Measurements from ENCODE around the gene SCIMP. TPM values are rescaled to one million over a fixed set of nuclear protein-coding genes. Genes with fewer than 3 reads are reported as not detected.
A peak's percentile ranks its signal among the peaks of the same experiment; 100 is the strongest.
"Not testable (repeated sequence)": the region's sequence is repeated elsewhere in the genome, so short reads cannot be mapped to it uniquely, and the experiment has no call there.

SCIMP gene
- total and polyA plus RNA-seq, 3 experiments from 2014 or later: 0.22 to 0.81 (median 0.22) TPM

DNA sequence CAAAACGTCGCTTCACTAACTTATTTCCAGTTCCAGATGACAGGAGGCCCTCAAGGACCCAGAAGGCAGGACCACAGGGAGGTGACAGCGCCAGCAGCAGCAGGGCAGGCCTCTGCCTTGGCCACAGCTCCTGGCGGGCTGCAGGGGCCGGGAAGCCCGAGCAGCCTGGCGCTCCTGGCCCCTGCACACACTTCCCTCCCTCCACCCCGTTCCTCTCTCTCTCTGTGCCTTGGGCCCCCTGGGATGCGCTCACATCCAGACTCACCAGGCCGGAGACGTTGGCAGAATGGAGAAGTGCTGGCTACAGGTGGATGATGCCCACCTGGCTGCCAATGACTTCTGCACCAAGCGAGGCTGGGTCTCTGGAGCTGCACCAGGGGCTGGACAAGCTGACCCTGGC is 55.7 kb downstream of the SCIMP start:
- H3K27me3 ChIP-seq (ENCODE audit: insufficient read depth, low read length, poor library complexity, severe bottlenecking): no peaks in the 10 kb centered on the region
- CTCF ChIA-PET: no interaction called here
- Mint-ChIP-seq H3K9me3 (peaks cover 37 to 88% (median 85%) of the 10 kb centered on the region in 5 donors), H3K4me3 (no peak overlapping the region), H3K27ac (no peak overlapping the region), H3K4me1 (peaks cover 0 to 3% (median 2%) of the 10 kb centered on the region in 3 donors), H3K27me3 (no peaks in the 10 kb centered on the region), H3K36me3 (peaks cover 6 to 60% (median 47%) of the 10 kb centered on the region in 3 donors)
- no peak overlapping the region for H3K27ac ChIP-seq (ENCODE audit: low read depth, low read length)
- peaks cover 56% of the 10 kb centered on the region for H3K9me3 ChIP-seq (ENCODE audit: low read length)
- no peaks in the 10 kb centered on the region for H3K4me1 ChIP-seq (ENCODE audit: insufficient read depth, low read length)
- no peak for DNase-seq
- POLR2A ChIA-PET: no interaction called here
- H3K4me3 ChIP-seq (ENCODE audit: low read length): no peak overlapping the region
- H3K36me3 ChIP-seq (ENCODE audit: insufficient read depth, low read length): no peaks in the 10 kb centered on the region

DNA sequence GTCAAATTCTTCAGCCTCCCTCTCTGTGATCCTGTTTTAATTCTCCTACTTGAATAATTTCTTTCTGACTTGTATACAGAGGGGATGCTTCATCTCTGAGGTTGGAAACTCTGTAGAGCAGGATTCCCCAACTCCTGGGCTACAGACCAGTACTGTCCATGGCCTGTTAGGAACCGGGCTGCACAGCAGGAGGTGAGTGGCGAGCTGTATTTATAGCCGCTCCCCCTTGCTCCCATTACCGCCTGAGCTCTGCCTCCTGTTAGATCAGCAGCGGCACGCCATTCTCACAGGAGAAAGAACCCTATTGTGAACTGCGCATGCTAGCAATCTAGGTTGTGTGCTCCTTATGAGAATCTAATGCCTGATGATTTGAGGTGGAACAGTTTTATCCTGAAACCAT is 59.6 kb downstream of the SCIMP start:
- H3K9me3 ChIP-seq (ENCODE audit: low read length): peaks cover 18% of the 10 kb centered on the region
- H3K36me3 ChIP-seq (ENCODE audit: insufficient read depth, low read length); POLR2A ChIA-PET; H3K4me1 Mint-ChIP-seq; H3K27me3 Mint-ChIP-seq; DNase-seq; H3K27me3 ChIP-seq (ENCODE audit: insufficient read depth, low read length, poor library complexity, severe bottlenecking); H3K4me3 Mint-ChIP-seq; H3K27ac ChIP-seq (ENCODE audit: low read depth, low read length); H3K4me1 ChIP-seq (ENCODE audit: insufficient read depth, low read length); CTCF ChIA-PET; H3K4me3 ChIP-seq (ENCODE audit: low read length): not testable (repeated sequence)
- Mint-ChIP-seq H3K9me3 (peaks cover 10 to 66% (median 65%) of the 10 kb centered on the region in 5 donors), H3K27ac (peak overlapping the region in 1 of 8 donors; percentile 65), H3K36me3 (peaks cover 4 to 35% (median 24%) of the 10 kb centered on the region in 3 donors)

DNA sequence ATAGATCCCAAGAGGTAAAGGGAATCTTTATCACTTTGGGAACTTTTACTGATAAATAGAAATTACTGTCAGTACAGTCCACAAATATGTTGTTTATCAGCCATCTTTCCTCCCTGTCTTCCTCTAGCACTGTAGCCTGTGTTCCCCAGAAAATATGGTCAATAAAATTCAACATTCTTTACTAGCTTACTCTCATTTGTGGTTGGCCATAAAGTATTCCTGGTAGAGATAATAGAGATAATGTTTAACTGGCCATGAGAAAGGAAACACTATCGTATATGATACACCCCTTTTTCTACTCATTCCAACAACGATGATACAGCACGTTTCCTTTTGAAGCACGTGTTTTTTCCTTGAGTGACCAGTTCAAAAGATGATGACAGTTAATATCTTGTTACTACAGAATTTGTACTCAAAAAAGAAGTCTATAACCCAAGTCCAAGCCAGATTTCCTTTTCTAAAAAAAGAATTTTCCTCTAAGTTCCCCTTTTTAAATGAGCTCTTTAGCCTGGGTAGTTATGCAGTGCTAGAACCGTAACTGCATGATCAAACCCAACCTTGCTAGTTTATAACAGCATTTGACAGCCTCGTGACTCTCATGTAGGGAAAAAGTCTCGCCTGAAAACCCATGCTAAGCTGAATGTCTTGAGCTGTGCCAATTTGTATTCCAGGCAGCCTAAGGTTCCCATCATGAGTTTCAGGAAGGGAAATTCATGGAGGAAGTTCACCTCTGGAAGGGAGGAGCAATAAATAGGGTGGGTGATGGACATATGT is 68.7 kb downstream of the SCIMP start:
- POLR2A ChIA-PET: interaction anchor here (0.6 kb wide), 1 partner anchor 100 kb away, joined by 3 read pairs; no protein-coding TSS in a partner anchor
- H3K36me3 ChIP-seq (ENCODE audit: insufficient read depth, low read length); H3K9me3 Mint-ChIP-seq; DNase-seq; H3K4me3 ChIP-seq (ENCODE audit: low read length); H3K4me1 Mint-ChIP-seq; H3K36me3 Mint-ChIP-seq; H3K9me3 ChIP-seq (ENCODE audit: low read length); H3K27ac Mint-ChIP-seq; H3K4me3 Mint-ChIP-seq; H3K27me3 ChIP-seq (ENCODE audit: insufficient read depth, low read length, poor library complexity, severe bottlenecking); CTCF ChIA-PET; H3K4me1 ChIP-seq (ENCODE audit: insufficient read depth, low read length); H3K27ac ChIP-seq (ENCODE audit: low read depth, low read length): not testable (repeated sequence)
- H3K27me3 Mint-ChIP-seq: peaks cover 4 to 30% of the 10 kb centered on the region in 2 donors

DNA sequence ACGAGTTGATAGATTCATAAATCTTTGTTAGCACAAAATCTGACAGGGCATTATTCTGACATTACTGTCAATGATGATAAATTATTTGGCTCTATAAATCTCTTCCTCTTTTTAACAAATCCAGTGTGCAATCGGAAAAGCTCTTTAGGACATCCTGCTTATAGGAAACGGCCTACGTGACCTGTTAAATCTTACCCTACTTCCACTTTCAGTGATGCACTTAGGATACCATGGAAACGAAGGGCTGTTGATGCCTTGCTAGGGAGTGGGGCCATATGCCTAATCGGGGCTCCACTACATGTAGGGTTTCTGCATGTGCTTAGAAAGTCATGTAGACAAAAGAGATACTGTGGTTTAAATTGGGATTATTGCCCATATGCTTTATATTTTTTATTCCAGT is 70.2 kb downstream of the SCIMP start:
- Mint-ChIP-seq H3K36me3 (no peaks in the 10 kb centered on the region), H3K9me3 (no peaks in the 10 kb centered on the region), H3K4me1 (no peaks in the 10 kb centered on the region), H3K4me3 (no peak overlapping the region), H3K27me3 (peaks cover 4 to 30% of the 10 kb centered on the region in 2 donors), H3K27ac (no peak overlapping the region)
- Histone ChIP-seq H3K27me3 (ENCODE audit: insufficient read depth, low read length, poor library complexity, severe bottlenecking) (no peaks in the 10 kb centered on the region), H3K4me3 (ENCODE audit: low read length) (no peak overlapping the region), H3K9me3 (ENCODE audit: low read length) (no peaks in the 10 kb centered on the region), H3K4me1 (ENCODE audit: insufficient read depth, low read length) (no peaks in the 10 kb centered on the region), H3K27ac (ENCODE audit: low read depth, low read length) (no peak overlapping the region), H3K36me3 (ENCODE audit: insufficient read depth, low read length) (no peaks in the 10 kb centered on the region)
- no peak for DNase-seq
- POLR2A ChIA-PET: no interaction called here
- CTCF ChIA-PET: no interaction called here

DNA sequence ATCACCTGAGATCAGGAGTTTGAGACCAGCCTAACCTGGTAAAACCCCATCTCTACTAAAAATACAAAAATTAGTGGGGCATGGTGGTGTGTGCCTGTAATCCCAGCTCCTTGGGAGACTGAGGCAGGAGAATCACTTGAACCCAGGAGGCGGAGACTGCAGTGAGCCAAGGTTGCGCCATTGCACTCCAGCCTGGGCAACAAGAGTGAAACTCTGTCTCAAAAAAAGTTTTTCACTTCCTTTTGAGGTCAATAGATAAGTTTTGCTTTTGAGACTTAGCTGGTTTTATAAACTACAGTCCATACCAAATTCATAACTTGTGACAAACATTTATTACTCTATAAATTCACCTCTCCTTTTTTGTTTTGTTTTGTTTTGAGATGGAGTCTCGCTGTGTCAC is 72.9 kb downstream of the SCIMP start:
- CTCF ChIA-PET: interaction anchor here (0.6 kb wide), 1 partner anchor 741 kb away, joined by 3 read pairs; no protein-coding TSS in a partner anchor
- H3K4me3 ChIP-seq (ENCODE audit: low read length); H3K4me1 Mint-ChIP-seq; H3K27ac Mint-ChIP-seq; H3K36me3 ChIP-seq (ENCODE audit: insufficient read depth, low read length); H3K9me3 Mint-ChIP-seq; H3K4me1 ChIP-seq (ENCODE audit: insufficient read depth, low read length); POLR2A ChIA-PET; H3K27ac ChIP-seq (ENCODE audit: low read depth, low read length); H3K9me3 ChIP-seq (ENCODE audit: low read length); DNase-seq; H3K36me3 Mint-ChIP-seq; H3K4me3 Mint-ChIP-seq; H3K27me3 ChIP-seq (ENCODE audit: insufficient read depth, low read length, poor library complexity, severe bottlenecking): not testable (repeated sequence)
- peaks cover 5 to 42% of the 10 kb centered on the region in 2 donors for H3K27me3 Mint-ChIP-seq

DNA sequence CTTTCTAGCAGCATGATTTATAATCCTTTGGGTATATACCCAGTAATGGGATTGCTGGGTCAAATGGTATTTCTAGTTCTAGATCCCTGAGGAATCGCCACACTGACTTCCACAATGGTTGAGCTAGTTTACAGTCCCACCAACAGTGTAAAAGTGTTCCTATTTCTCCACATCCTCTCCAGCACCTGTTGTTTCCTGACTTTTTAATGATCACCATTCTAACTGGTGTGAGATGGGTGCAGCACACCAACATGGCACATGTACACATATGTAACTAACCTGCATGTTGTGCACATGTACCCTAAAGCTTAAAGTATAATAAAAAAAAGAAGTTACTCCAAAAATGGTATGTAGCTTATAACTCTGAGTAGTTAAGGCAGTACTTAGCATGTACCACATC is 74.0 kb downstream of the SCIMP start:
- DNase-seq; H3K27ac Mint-ChIP-seq; H3K9me3 ChIP-seq (ENCODE audit: low read length); H3K36me3 Mint-ChIP-seq; CTCF ChIA-PET; H3K27ac ChIP-seq (ENCODE audit: low read depth, low read length); H3K4me3 Mint-ChIP-seq; POLR2A ChIA-PET; H3K4me1 ChIP-seq (ENCODE audit: insufficient read depth, low read length); H3K4me1 Mint-ChIP-seq; H3K9me3 Mint-ChIP-seq; H3K4me3 ChIP-seq (ENCODE audit: low read length); H3K27me3 ChIP-seq (ENCODE audit: insufficient read depth, low read length, poor library complexity, severe bottlenecking); H3K36me3 ChIP-seq (ENCODE audit: insufficient read depth, low read length): not testable (repeated sequence)
- H3K27me3 Mint-ChIP-seq: peaks cover 5 to 43% of the 10 kb centered on the region in 2 donors

Other genes starting within 250 kb of the SCIMP start
- gene CAMTA2, start 247.2 kb downstream of the SCIMP start, total RNA-seq: 10 to 100 TPM; 85.6 to 90.6 TPM
- gene CAMTA2, start 247.2 kb downstream of the SCIMP start, polyA plus RNA-seq: 19.6 TPM
- gene INCA1, start 237.3 kb downstream of the SCIMP start, total RNA-seq: under 1 TPM; 0.18 to 0.37 TPM
- gene INCA1, start 237.3 kb downstream of the SCIMP start, polyA plus RNA-seq: 0.58 TPM
- gene KIF1C, start 236.9 kb downstream of the SCIMP start, total RNA-seq: 10 to 100 TPM; 73.4 to 77.3 TPM
- 8.0 TPM for gene KIF1C, start 236.9 kb downstream of the SCIMP start, polyA plus RNA-seq
- under 1 TPM; 0.35 to 0.64 TPM for gene SLC52A1, start 199.4 kb downstream of the SCIMP start, total RNA-seq
- gene SLC52A1, start 199.4 kb downstream of the SCIMP start, polyA plus RNA-seq: 0.12 TPM
- gene ZFP3, start 156.4 kb downstream of the SCIMP start, total RNA-seq: 1 to 10 TPM; 3.7 to 4.2 TPM
- gene ZFP3, start 156.4 kb downstream of the SCIMP start, polyA plus RNA-seq: 0.75 TPM
- 10 to 100 TPM; 21.8 to 22.9 TPM for gene ZNF232, start 123.0 kb downstream of the SCIMP start, total RNA-seq
- 5.7 TPM for gene ZNF232, start 123.0 kb downstream of the SCIMP start, polyA plus RNA-seq
- under 1 TPM in 1 of 2 experiments, not detected in 1; 0.09 TPM for gene USP6, start 118.8 kb downstream of the SCIMP start, total RNA-seq
- gene USP6, start 118.8 kb downstream of the SCIMP start, polyA plus RNA-seq: 0.05 TPM
- gene ZNF594, start 43.0 kb downstream of the SCIMP start, total RNA-seq: 10 to 100 TPM; 11.7 to 14.9 TPM
- gene ZNF594, start 43.0 kb downstream of the SCIMP start, polyA plus RNA-seq: 1.2 TPM
- 10 to 100 TPM; 60.9 to 64.0 TPM for gene RABEP1, start 47.4 kb upstream of the SCIMP start, total RNA-seq
- 44.4 TPM for gene RABEP1, start 47.4 kb upstream of the SCIMP start, polyA plus RNA-seq
- 100 to 1,000 TPM; 131 to 144 TPM for gene NUP88, start 184.8 kb upstream of the SCIMP start, total RNA-seq
- gene NUP88, start 184.8 kb upstream of the SCIMP start, polyA plus RNA-seq: 113 TPM
- 10 to 100 TPM; 50.6 to 51.0 TPM for gene RPAIN, start 185.3 kb upstream of the SCIMP start, total RNA-seq
- gene RPAIN, start 185.3 kb upstream of the SCIMP start, polyA plus RNA-seq: 36.9 TPM
- gene C1QBP, start 204.3 kb upstream of the SCIMP start, total RNA-seq: 100 to 1,000 TPM; 544 to 565 TPM
- 241 TPM for gene C1QBP, start 204.3 kb upstream of the SCIMP start, polyA plus RNA-seq
- gene DHX33, start 234.1 kb upstream of the SCIMP start, total RNA-seq: 10 to 100 TPM; 49.7 to 50.8 TPM
- gene DHX33, start 234.1 kb upstream of the SCIMP start, polyA plus RNA-seq: 0.54 TPM